Stimulated activated naive CD8-positive, alpha-beta T cell treated with anti-CD3 and anti-CD28 coated beads, Interleukin-15, amount 100 ng/mL, for 72 hours (primary cell): ENCODE results near the gene NOBOX.
"Not testable (repeated sequence)": the region's sequence is repeated elsewhere in the genome, so short reads cannot be mapped to it uniquely, and the experiment has no call there.

Experiments
- ATAC-seq: fragments of 150-1000 bp; cut with Tn5 transposase; 2 replicates; pipeline ENCODE4 v1.10.0; 2021; ENCODE audit warnings: mild to moderate bottlenecking, moderate library complexity
- DNase-seq, 2 donors: peaks; one replicate each; pipeline ENCODE4 v3.0.0; 2021 to 2022
- H3K27ac Mint-ChIP-seq, 2 donors: one replicate each; pipeline ENCODE4 v1.8.0; 2022; ENCODE audit warnings: mild to moderate bottlenecking in 2 of 2, mixed read lengths in 2 of 2, moderate library complexity in 2 of 2
- H3K27me3 Mint-ChIP-seq: one replicate; pipeline ENCODE4 v1.8.0; 2022; ENCODE audit warnings: mixed read lengths
- H3K4me1 Mint-ChIP-seq: one replicate; pipeline ENCODE4 v1.8.0; 2022; ENCODE audit warnings: mild to moderate bottlenecking, mixed read lengths
- H3K4me3 Mint-ChIP-seq, 2 donors: one replicate each; pipeline ENCODE4 v1.8.0; 2022; ENCODE audit warnings: mild to moderate bottlenecking in 2 of 2, mixed read lengths in 2 of 2, moderate library complexity in 1 of 2
- H3K9me3 Mint-ChIP-seq, 2 donors: one replicate each; pipeline ENCODE4 v1.8.0; 2022; ENCODE audit warnings: mixed read lengths in 2 of 2

Gene NOBOX

DNA sequence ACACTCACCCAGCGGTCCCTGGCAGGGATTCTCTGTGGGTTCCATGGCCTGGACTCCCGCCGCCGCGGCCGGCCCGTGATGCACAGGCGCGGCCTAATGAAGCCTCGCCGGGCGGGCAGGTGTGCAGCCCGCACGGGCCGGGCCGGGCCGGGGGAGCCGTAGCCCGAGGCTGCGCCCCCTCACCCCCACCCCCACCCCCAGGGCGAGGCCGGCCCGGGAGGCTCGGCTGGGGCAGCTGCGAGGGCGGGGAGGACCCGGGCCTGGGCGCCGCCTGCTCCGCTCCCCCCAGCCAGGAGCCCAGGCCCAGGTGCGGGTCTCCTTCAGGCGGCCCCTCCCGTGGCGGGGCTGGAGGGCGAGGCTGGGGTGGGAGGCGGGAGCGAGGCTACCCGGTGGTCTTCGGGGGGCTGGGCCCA, at the start of gene NOBOX:
TSS of gene NOBOX (minus strand) at position 45 of the 413 bp plus-strand sequence.
- H3K4me1 Mint-ChIP-seq = no peaks in the 10 kb centered on the region
- H3K9me3 Mint-ChIP-seq = no peaks in the 10 kb centered on the region
- H3K27me3 Mint-ChIP-seq = peaks cover 7% of the 10 kb centered on the region
- DNase-seq (no peak), ATAC-seq (peak; percentile 71)
- H3K4me3 Mint-ChIP-seq = no peak within 1 kb of the TSS
- H3K27ac Mint-ChIP-seq = peak within 1 kb of the TSS in 1 of 2 donors; percentile 88

DNA sequence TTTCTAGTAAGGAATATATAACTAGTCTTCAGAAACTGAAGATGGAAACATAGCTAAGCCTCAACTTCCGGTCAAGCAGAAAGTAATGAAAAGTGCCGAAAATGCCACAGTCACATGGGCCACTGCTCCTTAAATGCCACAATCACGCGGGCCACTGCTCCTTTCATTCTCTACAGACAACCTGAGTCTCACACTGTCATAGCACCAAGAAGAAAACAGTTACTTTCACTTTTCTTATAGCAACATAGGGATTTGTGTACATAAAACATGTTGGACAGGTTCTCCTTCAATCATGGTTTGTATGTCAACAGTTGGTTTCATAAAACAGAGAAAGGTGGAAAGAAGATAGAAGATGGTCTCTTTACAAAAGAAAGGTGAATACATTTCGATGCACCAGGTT, 48.6 kb upstream of the NOBOX start:
- no peak for ATAC-seq
- no peak overlapping the region for H3K27ac Mint-ChIP-seq

DNA sequence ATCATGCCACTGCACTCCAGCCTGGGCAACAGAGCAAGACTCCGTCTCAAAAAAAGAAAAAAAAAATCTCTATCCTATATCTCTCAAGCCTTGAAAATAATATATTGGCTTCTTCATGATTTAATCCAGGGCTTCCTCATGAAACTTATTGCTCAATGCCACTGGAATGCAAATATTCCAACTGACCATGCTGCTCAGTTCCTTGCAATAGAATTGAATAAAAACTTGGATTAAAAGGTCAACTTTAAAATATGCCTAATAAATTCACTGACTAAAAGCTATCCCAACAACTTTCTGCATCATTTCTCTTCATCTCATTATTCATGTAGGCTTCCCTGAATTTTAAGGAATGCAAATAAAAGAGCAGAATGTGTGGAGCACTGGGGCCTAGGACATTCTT, 42.1 kb upstream of the NOBOX start:
- Mint-ChIP-seq H3K4me3 (no peak overlapping the region), H3K4me1 (no peaks in the 10 kb centered on the region), H3K9me3 (no peaks in the 10 kb centered on the region), H3K27ac (no peak overlapping the region), H3K27me3 (no peaks in the 10 kb centered on the region)
- DNase-seq = no peak
- no peak for ATAC-seq

More for the DNA sequence above, 48.6 kb upstream of the NOBOX start:
- peaks cover 3 to 5% of the 10 kb centered on the region in 2 donors for H3K9me3 Mint-ChIP-seq
- H3K4me3 Mint-ChIP-seq = no peak overlapping the region
- no peaks in the 10 kb centered on the region for H3K27me3 Mint-ChIP-seq
- no peaks in the 10 kb centered on the region for H3K4me1 Mint-ChIP-seq
- DNase-seq = no peak

DNA sequence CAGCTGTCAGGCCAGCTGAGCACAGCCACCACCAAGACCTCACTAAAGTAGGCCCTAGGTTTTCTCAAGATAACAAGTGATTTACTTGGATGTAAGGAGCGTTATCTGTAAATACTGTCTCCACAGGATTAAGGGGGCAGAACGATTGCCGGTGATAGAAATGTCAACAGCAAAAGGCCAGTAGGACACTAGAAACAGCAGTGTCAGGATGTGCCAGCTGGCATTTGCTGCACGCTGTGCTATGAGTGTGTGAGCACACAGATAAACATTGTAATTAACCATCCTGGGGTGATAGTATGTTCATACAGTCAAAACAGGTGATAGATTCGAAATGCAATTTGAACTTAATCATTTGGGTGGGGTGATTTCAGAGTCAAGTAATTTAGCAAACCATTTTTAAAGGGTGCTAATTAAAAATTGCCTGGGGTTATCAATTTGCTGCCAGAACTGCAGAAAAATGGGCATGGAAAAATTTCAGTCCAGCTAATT, 36.3 kb upstream of the NOBOX start:
- no peaks in the 10 kb centered on the region for H3K9me3 Mint-ChIP-seq
- H3K4me3 Mint-ChIP-seq = no peak overlapping the region
- no peak for DNase-seq
- no peak overlapping the region for H3K27ac Mint-ChIP-seq
- no peak for ATAC-seq
- peaks cover under 1% of the 10 kb centered on the region for H3K27me3 Mint-ChIP-seq
- no peaks in the 10 kb centered on the region for H3K4me1 Mint-ChIP-seq

DNA sequence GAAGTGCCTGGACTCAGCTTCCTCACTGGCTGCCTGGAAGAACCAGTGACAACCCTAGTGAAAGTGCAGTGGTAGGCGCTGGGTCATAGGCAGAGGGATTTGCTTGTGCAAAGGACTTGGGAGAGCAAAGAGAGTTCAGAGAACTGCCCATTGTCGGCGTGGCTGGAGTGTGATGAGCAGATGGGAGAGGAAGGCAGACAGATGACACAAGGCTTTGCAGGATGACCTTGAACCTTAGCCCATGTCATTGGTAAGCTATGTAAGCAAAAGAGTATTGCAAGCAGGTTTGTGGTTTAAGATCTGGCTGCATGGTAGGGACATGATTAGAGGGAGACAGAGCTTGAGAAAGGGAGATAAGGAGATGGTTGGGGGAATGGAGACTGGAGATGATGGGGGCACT, 35.3 kb upstream of the NOBOX start:
- Mint-ChIP-seq H3K9me3 (no peaks in the 10 kb centered on the region), H3K27ac (no peak overlapping the region), H3K27me3 (peaks cover 9% of the 10 kb centered on the region), H3K4me3 (no peak overlapping the region), H3K4me1 (no peaks in the 10 kb centered on the region)
- ATAC-seq (no peak), DNase-seq (no peak)

DNA sequence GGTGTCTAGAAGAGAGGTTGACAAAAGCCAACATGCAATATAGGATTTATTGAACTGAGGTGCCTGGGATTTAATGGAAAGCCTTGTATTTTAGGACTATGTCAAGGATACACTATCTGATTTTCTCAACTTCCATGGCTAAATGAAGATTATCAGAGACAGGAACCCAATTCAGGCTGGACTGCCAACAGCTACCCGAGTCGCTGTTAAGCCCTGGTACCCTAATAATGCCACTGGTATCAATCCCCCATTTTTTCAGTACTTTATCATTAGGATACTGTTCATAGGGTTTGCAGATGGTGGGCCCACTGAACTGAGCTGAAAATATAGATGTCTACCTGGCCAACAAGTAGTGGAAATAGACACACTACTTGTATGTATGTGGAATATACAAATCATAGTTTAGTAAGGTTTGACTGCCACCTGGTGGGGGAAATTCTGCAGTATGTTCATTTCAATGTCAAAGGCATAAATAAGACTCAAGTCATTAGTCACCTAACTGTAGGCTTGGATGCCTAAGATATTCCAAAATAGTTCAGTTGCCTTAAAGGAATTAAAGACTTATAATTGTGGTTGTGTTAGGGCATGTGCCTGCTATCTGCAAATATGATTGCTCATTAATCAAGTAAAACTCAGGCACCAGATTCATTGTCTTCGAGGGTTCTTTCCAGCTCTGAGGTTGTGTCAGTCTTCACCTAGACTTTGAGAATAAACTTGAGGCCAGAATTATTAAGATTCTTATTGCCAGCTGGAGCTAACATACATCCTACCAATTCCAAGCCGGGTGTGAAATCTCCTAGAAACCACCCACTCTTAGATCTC, 34.1 kb upstream of the NOBOX start:
- peak; percentile 13 to 41 for DNase-seq
- no peaks in the 10 kb centered on the region for H3K4me1 Mint-ChIP-seq
- H3K9me3 Mint-ChIP-seq = no peaks in the 10 kb centered on the region
- peak; percentile 64 for ATAC-seq
- no peak overlapping the region for H3K4me3 Mint-ChIP-seq
- H3K27ac Mint-ChIP-seq = no peak overlapping the region
- peaks cover 18% of the 10 kb centered on the region for H3K27me3 Mint-ChIP-seq

DNA sequence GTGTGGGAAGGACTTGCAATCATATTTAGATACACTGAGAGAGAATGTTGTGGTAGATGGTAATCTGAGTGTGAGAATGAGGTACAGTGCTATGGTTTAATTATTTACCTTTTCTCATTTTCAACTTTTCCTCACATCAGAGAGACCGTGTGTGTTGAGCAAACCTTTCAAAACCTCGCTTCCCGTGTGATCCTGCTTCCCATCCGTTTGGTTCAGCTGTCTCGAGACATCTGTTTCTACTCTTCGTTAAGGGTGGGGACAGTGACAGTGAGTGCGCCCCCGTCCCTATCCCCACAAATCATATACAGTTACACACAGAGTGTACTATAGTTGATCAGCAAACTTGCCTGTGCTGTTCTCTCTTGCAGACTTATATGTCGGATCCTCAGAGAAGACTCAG, 33.0 kb upstream of the NOBOX start:
- no peaks in the 10 kb centered on the region for H3K4me1 Mint-ChIP-seq
- H3K9me3 Mint-ChIP-seq = no peaks in the 10 kb centered on the region
- no peak for ATAC-seq
- DNase-seq = no peak
- H3K27ac Mint-ChIP-seq = no peak overlapping the region
- peaks cover 18% of the 10 kb centered on the region for H3K27me3 Mint-ChIP-seq
- no peak overlapping the region for H3K4me3 Mint-ChIP-seq

DNA sequence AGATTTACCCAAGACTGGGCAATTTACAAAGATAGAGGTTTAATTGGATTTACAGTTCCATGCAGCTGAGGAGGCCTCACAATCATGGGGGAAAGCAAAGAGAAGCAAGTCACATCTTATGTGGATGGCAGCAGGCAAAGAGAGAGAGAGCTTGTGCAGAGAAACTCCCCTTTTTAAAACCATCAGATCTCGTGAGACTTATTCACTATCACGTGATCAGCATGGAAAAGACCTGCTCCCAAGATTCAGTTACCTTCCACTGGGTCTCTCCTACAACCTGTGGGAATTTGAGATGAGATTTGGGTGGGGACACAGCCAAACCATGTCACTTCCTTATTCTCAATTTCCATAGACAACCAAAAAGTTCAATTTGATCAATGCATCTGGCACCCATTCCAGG, 24.9 kb upstream of the NOBOX start:
- Mint-ChIP-seq H3K9me3 (peaks cover 25 to 48% of the 10 kb centered on the region in 2 donors), H3K27me3 (peaks cover 6% of the 10 kb centered on the region), H3K4me1 (no peaks in the 10 kb centered on the region), H3K27ac (no peak overlapping the region), H3K4me3 (no peak overlapping the region)
- ATAC-seq (no peak), DNase-seq (no peak)

DNA sequence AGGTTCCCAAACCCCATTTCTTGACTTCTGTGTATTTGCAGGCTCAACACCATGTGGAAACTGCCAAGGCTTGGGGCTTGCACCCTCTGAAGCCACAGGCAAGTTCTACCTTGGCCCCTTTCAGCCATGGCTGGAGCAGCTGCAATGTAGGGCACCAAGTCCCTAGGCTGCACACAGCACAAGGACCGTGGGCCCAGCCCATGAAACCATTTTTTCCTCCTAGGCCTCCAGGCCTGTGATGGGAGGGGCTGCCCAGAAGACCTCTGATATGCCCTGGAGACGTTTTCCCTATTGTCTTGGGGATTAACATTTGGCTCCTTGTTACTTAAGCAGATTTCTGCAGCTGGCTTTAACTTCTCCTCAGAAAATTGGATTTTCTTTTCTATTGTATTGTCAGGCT, 24.0 kb upstream of the NOBOX start:
- H3K4me1 Mint-ChIP-seq, H3K27me3 Mint-ChIP-seq, DNase-seq, ATAC-seq, H3K27ac Mint-ChIP-seq, H3K4me3 Mint-ChIP-seq: not testable (repeated sequence)
- peaks cover 25 to 48% of the 10 kb centered on the region in 2 donors for H3K9me3 Mint-ChIP-seq

DNA sequence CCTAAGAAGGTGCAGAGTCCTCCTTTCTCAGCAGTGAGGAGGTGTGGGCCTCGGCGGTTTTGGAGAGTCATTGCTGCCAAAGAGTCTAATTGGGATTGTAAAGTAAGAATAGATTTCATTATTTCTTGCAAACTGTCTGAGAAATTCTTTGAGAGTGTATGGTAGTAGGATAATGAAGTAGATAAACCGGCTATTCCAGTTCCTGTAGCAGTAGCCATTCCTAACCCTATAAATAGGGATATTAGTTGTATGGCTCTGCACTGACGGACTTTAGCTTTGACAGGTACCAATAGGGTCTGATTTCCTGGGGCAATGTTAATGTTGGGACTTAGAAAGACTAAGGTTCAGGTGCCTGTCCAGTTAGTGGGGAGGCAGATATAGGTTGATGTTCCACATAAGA, 15.4 kb upstream of the NOBOX start:
- H3K27ac Mint-ChIP-seq, H3K4me1 Mint-ChIP-seq, H3K4me3 Mint-ChIP-seq, H3K9me3 Mint-ChIP-seq, ATAC-seq, DNase-seq: not testable (repeated sequence)
- H3K27me3 Mint-ChIP-seq = peaks cover 24% of the 10 kb centered on the region

DNA sequence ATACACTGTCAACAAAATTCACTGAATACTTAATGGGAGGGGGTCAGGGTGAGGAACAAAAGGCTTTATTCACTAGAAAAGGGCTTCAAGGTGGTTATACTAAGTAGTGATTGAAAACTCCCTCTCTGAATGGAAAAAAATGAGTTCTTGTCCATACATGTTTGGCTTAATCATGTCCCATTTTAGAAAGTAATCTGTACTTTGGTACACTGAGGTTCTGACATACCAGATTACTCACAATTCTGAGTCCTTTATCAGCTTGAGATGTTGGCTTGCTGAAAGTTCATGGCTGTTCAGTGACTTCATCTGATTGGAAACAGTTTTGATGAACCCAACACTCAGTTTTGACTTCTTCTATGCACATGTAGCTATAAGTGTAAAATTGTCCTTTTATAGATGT, 12.8 kb upstream of the NOBOX start:
- peaks cover 25% of the 10 kb centered on the region for H3K27me3 Mint-ChIP-seq
- no peak overlapping the region for H3K4me3 Mint-ChIP-seq

DNA sequence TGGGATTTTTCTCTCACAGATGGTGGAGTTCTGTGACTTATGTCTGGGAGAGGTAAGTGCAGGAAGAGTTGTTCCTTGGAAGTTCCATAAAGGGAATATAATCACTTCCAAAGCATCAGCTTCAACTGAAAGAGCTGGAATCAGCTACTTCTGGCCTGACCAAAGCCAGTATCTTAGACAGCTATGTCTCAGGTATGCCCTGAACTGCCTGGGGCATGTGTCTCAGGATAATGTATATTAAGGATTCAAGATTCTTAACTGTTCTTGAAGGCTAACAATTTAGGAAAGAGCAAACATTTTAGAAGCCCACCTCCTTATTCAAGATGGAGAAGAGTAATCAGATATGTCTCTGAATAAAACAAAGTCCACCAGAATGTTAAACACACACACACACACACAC, 12.4 kb upstream of the NOBOX start:
- no peak overlapping the region for H3K27ac Mint-ChIP-seq

More for the DNA sequence above, 12.8 kb upstream of the NOBOX start:
- no peaks in the 10 kb centered on the region for H3K9me3 Mint-ChIP-seq
- no peak for DNase-seq
- H3K27ac Mint-ChIP-seq = no peak overlapping the region
- no peaks in the 10 kb centered on the region for H3K4me1 Mint-ChIP-seq
- ATAC-seq = no peak

DNA sequence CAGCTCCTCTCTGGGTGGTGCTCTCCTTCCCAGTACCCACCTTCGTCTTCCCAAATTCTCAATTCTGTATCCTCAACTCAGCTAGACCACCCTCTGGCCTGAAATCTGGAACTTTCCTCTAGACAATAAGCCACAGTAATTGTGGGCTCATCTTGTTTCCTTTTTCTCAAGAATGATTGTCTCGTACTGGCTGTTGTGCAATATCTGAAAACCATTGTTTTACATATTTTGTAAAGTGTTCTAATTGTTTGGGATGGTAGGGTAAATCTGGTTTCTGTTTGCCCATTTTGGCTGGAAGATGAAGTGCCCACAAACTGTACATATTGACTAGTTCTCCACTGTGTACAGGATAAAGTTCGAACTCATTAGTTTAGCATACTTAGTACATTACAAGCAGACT, 11.3 kb upstream of the NOBOX start:
- ATAC-seq (no peak), DNase-seq (no peak)
- peaks cover 25% of the 10 kb centered on the region for H3K27me3 Mint-ChIP-seq
- H3K4me1 Mint-ChIP-seq = no peaks in the 10 kb centered on the region
- no peaks in the 10 kb centered on the region for H3K9me3 Mint-ChIP-seq
- no peak overlapping the region for H3K4me3 Mint-ChIP-seq
- no peak overlapping the region for H3K27ac Mint-ChIP-seq

More for the DNA sequence above, 12.4 kb upstream of the NOBOX start:
- no peak for ATAC-seq
- DNase-seq = no peak
- Mint-ChIP-seq H3K4me3 (no peak overlapping the region), H3K9me3 (no peaks in the 10 kb centered on the region), H3K27me3 (peaks cover 25% of the 10 kb centered on the region), H3K4me1 (no peaks in the 10 kb centered on the region)

DNA sequence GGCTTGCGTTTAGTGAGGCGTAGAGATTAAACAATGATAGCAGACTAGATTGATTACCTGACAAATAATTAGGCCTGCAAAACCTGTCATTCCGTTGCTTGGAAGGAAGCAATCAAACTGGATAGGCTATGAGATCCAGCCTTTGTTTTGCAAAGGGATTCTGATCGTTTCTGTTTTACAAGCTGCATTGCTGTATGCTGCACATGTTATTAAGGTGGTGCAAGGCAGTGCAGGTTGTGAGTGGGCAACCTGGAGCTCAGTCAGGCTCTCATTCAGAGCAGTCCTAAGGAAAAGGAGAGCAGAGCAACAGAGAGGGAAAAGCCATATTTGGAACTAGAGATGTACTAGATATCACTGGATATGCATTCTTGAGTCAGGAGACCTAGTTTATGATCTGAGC, 6.9 kb upstream of the NOBOX start:
- no peaks in the 10 kb centered on the region for H3K9me3 Mint-ChIP-seq
- H3K27ac Mint-ChIP-seq = no peak overlapping the region
- H3K4me3 Mint-ChIP-seq = no peak overlapping the region
- peaks cover 24% of the 10 kb centered on the region for H3K27me3 Mint-ChIP-seq
- H3K4me1 Mint-ChIP-seq = no peaks in the 10 kb centered on the region
- DNase-seq (no peak), ATAC-seq (no peak)

DNA sequence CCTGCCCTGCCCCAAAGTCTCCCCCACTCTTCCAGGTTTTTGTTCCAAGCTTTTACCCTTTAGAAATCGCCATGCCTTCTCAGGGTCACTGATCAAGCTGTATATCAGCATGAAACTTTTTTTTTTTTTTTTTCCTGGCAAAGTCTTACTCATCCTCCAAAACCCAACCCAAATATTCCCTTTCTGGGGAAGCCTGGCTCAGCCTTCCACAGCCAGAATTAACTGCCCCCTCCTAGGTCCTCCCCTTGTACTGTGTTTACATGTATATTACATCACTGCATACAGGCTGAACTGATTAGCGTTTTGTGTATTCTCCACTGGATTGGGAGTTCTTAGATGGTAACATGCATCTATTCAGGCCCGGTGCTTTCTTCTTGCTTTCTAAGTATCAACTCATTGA, 4.6 kb upstream of the NOBOX start:
- Mint-ChIP-seq H3K4me3 (no peak overlapping the region), H3K27ac (no peak overlapping the region), H3K9me3 (no peaks in the 10 kb centered on the region), H3K4me1 (no peaks in the 10 kb centered on the region), H3K27me3 (peaks cover 7% of the 10 kb centered on the region)
- no peak for DNase-seq
- ATAC-seq = no peak

DNA sequence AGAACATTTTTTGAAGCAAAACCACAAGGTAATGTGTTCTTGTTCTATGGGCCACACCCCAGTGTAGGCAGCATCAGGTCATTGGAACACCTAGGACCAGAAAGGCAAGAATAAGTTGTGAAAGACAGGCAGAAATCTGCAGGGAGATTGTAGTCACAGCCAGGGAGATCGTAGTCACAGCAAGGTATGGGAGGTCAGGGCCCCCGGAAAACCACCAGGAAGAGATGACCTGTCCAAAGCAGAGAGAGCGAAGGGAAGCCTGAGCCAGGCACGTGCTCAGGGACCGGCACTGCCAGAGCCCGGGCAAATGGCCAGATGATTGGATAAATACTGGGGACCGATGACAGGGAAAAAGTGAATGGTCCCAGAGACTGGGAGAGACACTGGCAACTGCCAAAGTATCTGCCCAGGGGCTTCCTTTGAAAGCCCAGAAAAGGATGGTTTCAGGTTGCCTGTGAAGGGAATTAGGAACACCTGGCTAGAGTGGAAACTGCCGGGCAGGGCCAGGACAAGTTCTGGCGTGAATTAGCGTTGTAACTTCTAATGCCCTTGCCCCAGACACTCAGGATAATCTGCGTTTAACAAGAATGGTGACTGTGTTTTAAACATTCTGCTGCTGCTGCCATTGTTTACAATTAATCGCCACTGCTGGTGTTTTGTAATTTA, 3.9 kb upstream of the NOBOX start:
- ATAC-seq (no peak), DNase-seq (no peak)
- H3K9me3 Mint-ChIP-seq = no peaks in the 10 kb centered on the region
- no peak overlapping the region for H3K4me3 Mint-ChIP-seq
- no peaks in the 10 kb centered on the region for H3K4me1 Mint-ChIP-seq
- H3K27me3 Mint-ChIP-seq = peaks cover 7% of the 10 kb centered on the region
- H3K27ac Mint-ChIP-seq = no peak overlapping the region
